ENCODE results near the gene TRIM29.

The TRIM29 gene

DNA sequence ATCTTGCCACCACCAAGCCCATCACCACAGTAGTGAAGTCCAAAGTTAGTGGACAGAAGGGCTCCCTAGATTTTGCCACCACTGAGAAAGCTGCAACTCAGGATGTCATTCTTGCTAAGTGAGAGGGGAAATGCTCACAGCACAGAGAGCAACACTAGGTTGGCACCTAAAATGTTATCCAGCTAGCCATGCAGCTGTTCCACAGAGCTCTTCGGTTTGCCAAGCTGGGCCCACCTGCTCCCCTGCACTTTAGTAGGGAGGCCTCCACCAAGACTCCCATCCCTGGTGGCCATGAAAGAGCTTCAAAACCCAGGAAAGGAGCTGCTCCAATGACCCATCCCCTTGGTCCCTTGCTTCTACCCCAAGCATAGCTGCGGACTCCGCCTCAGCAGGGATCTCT lies 63.8 kb downstream of the TRIM29 start:
- no peak overlapping the region for H3K27ac ChIP-seq
- intact Hi-C loops (cut with DNase I; ENCODE audit: low total_unique reads), result no loop called here
- H3K36me3 ChIP-seq, result no peaks in the 10 kb centered on the region

DNA sequence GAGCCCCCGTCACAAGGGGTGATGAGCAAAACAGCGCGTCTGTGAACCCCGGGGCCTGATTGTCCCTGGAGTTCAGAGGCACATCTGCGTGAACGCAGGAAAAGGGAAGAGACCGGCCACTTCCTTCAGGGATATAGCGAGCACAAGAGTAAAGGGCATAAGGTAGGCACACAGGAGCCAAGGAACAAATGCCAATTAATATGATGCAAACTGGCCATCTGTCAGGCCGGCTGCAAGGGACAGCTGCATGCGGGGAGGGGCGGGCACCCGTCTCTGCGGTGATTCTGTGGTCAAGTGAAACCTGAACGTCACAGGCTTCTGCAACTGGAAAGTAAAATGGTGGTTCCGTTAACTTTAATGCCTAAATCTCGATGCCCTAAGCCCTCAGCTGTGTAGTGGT lies 64.7 kb downstream of the TRIM29 start:
- Histone ChIP-seq H3K9me3 (no peaks in the 10 kb centered on the region), H3K27ac (no peak overlapping the region), H3K27me3 (peaks cover 0 to 2% of the 10 kb centered on the region in 2 donors), H3K4me1 (no peaks in the 10 kb centered on the region), H3K36me3 (no peaks in the 10 kb centered on the region), H3K4me3 (no peak overlapping the region)
- peak in 1 of 2 donors; percentile 51 for DNase-seq
- intact Hi-C loops (cut with DNase I; ENCODE audit: low total_unique reads), result no loop called here
- TF ChIP-seq, protein P1, sequence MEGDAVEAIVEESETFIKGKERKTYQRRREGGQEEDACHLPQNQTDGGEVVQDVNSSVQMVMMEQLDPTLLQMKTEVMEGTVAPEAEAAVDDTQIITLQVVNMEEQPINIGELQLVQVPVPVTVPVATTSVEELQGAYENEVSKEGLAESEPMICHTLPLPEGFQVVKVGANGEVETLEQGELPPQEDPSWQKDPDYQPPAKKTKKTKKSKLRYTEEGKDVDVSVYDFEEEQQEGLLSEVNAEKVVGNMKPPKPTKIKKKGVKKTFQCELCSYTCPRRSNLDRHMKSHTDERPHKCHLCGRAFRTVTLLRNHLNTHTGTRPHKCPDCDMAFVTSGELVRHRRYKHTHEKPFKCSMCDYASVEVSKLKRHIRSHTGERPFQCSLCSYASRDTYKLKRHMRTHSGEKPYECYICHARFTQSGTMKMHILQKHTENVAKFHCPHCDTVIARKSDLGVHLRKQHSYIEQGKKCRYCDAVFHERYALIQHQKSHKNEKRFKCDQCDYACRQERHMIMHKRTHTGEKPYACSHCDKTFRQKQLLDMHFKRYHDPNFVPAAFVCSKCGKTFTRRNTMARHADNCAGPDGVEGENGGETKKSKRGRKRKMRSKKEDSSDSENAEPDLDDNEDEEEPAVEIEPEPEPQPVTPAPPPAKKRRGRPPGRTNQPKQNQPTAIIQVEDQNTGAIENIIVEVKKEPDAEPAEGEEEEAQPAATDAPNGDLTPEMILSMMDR (IDR thresholded peaks at IDR 0.05), result no peak

More for the DNA sequence above, 63.8 kb downstream of the TRIM29 start:
- H3K9me3 ChIP-seq, result no peaks in the 10 kb centered on the region
- H3K27me3 ChIP-seq, result peaks cover 0 to under 1% of the 10 kb centered on the region in 2 donors
- no peaks in the 10 kb centered on the region for H3K4me1 ChIP-seq
- TF ChIP-seq, protein P1 (IDR thresholded peaks at IDR 0.05), result no peak
- peak in 1 of 2 donors; percentile 32 for DNase-seq
- H3K4me3 ChIP-seq, result no peak overlapping the region

DNA sequence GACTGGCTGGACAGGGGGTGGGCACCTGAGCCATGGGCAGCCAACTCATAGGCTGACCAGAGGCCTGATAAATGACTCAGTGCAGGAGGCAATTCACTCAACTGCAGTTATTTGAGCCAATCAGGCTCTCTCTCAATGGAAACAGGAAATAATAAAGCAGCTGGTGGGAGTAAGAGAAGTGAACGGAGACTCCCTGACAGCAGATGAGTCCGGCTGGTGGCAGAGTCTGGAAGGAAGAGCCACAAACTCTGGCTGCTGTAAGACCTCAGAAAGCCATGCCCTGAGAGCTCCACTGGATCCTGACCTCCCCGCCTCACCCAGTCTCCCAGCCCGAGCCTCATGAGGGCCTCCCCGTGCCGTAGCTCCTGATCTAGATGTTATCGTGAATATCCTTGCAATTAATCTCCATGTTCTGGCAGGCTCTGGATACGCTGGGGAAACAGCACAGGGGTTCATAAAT lies 69.8 kb downstream of the TRIM29 start:
- no peak for DNase-seq
- intact Hi-C loops (cut with DNase I; ENCODE audit: low total_unique reads), result no loop called here
- no peak overlapping the region for H3K4me3 ChIP-seq
- TF ChIP-seq, protein P1 (IDR thresholded peaks at IDR 0.05), result no peak
- H3K4me1 ChIP-seq, result no peaks in the 10 kb centered on the region
- no peak overlapping the region for H3K27ac ChIP-seq
- H3K27me3 ChIP-seq, result peaks cover 0 to 20% of the 10 kb centered on the region in 2 donors
- H3K36me3 ChIP-seq, result no peaks in the 10 kb centered on the region
- no peaks in the 10 kb centered on the region for H3K9me3 ChIP-seq

DNA sequence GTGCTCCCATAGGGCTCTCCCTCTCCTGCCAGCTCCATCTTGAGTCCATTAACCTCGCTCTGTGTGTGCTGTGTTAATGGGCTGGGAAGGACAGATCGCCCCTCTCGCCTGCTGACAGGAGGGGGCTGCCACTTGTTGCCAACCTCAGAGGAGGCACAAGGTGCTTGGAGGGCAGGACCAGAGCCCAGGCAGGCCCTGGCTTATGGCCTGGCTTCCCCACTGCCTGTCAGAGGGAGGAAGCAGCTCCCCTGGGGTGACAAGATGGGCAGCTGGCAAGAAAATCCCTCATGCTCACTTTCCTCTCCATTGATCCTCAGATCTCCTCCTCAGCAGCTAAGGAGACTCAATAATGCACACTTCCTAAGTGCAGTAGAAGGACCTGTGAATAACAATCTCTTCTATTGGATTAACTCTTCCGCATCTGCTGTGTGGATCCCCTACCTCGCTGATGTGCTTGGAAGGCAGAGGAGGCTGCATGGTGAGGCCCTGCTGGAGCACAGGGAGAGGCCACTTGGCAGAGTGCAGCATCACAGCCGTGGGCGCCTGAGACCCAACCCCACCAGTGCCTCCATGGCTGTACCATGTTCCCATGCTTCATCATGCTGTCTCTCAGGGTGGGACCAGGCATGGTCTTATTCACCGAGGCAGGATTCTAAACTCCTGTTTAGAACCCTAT lies 70.3 kb downstream of the TRIM29 start:
- intact Hi-C loops (cut with DNase I; ENCODE audit: low total_unique reads), result no loop called here
- Histone ChIP-seq H3K4me1 (peaks cover 0 to under 1% (median 0%) of the 10 kb centered on the region in 4 donors), H3K36me3 (no peaks in the 10 kb centered on the region), H3K27me3 (peaks cover 0 to 20% of the 10 kb centered on the region in 2 donors), H3K4me3 (no peak overlapping the region), H3K27ac (no peak overlapping the region), H3K9me3 (no peaks in the 10 kb centered on the region)
- DNase-seq, result no peak
- TF ChIP-seq, protein P1 (IDR thresholded peaks at IDR 0.05), result no peak

DNA sequence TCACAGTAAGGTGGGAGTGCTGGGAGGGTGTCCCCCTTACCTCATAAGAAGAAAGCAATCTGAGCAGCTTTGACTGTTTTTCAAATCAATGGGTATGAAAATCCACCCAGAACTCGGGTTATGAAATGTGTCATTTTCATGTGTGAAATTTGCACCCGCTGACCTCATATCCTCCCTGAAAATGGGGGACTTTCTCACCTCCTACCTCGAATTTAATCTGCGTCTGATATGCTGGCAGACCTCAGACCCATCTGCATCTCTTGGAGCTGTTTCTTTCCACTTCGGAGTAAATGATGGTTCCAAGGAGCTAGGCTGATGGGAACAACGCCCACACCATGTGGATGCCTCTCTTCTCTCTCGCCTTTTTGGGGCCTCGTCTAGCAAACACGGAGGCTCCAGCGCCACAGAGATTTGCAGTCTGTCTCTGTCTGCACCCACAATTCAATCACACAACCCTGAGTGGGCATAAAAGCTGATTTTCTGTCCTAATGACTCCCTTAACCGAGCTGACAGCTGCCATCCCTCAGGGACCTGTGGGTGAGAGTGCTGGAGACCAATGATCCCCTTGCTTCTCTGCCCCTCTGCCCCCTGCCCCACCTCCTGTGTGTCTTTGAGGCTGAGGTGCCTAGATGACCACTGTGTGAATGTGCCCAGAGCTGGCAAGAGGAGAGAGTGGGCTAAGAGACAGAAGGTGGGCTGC lies 71.0 kb downstream of the TRIM29 start:
- intact Hi-C loops (cut with DNase I; ENCODE audit: low total_unique reads), result no loop called here
- DNase-seq, result no peak

More for the DNA sequence above, 71.0 kb downstream of the TRIM29 start:
- Histone ChIP-seq H3K4me3 (no peak overlapping the region), H3K4me1 (peaks cover 0 to 7% (median 5%) of the 10 kb centered on the region in 4 donors), H3K9me3 (no peaks in the 10 kb centered on the region), H3K27me3 (peaks cover 0 to 22% of the 10 kb centered on the region in 2 donors), H3K36me3 (no peaks in the 10 kb centered on the region), H3K27ac (no peak overlapping the region)
- TF ChIP-seq, protein P1 (IDR thresholded peaks at IDR 0.05), result no peak

Measured in tibial artery (tissue), 4 donors.